DMS79 treated with DMSO at 0.1 percent for 48 hours (cell line): ENCODE data around the gene LHFPL3.
"Not testable (repeated sequence)": the region's sequence is repeated elsewhere in the genome, so short reads cannot be mapped to it uniquely, and the experiment has no call there.

ENCODE experiments used
- DNase-seq: peaks from one replicate; lab custom pipeline; 2025; lab: John Stamatoyannopoulos, UW

Gene LHFPL3

GRCh38 chr7:104328296-104328969, at the start of gene LHFPL3:
Gene LHFPL3 (plus strand): TSS chr7:104328603.
- peak; percentile 13 for DNase-seq

GRCh38 chr7:104281685-104282084, 46.7 kb upstream of the LHFPL3 start:
- not testable (repeated sequence) for DNase-seq

GRCh38 chr7:104286839-104287238, 41.6 kb upstream of the LHFPL3 start:
- no peak for DNase-seq

- DNase-seq, result no peak
These were observed 40.3 kb upstream of the LHFPL3 start for GRCh38 chr7:104288137-104288536.

GRCh38 chr7:104294291-104294690, 34.1 kb upstream of the LHFPL3 start:
- no peak for DNase-seq

GRCh38 chr7:104296266-104296665, 32.1 kb upstream of the LHFPL3 start:
- no peak for DNase-seq

GRCh38 chr7:104296900-104297299, 31.5 kb upstream of the LHFPL3 start:
- DNase-seq, result no peak

- DNase-seq, result no peak
These were observed 29.1 kb upstream of the LHFPL3 start for GRCh38 chr7:104299323-104299722.

GRCh38 chr7:104299777-104300176, 28.6 kb upstream of the LHFPL3 start:
- no peak for DNase-seq

GRCh38 chr7:104306793-104307192, 21.6 kb upstream of the LHFPL3 start:
- no peak for DNase-seq

- DNase-seq, result no peak
These were observed 10.3 kb upstream of the LHFPL3 start for GRCh38 chr7:104317948-104318629.

GRCh38 chr7:104327534-104327933, 869 bp upstream of the LHFPL3 start:
- DNase-seq, result no peak

GRCh38 chr7:104327938-104328295, 486 bp upstream of the LHFPL3 start:
- no peak for DNase-seq

- peak; percentile 9 for DNase-seq
These were observed 795 bp downstream of the LHFPL3 start for GRCh38 chr7:104328970-104329825.

- no peak for DNase-seq
These were observed 13.1 kb downstream of the LHFPL3 start for GRCh38 chr7:104341546-104341945.

GRCh38 chr7:104352736-104353135, 24.3 kb downstream of the LHFPL3 start:
- DNase-seq, result no peak

- no peak for DNase-seq
These were observed 28.8 kb downstream of the LHFPL3 start for GRCh38 chr7:104357166-104357565.

GRCh38 chr7:104358446-104359132, 30.2 kb downstream of the LHFPL3 start:
- DNase-seq, result peak; percentile 28

- DNase-seq, result no peak
These were observed 34.4 kb downstream of the LHFPL3 start for GRCh38 chr7:104362756-104363155.

GRCh38 chr7:104363355-104363754, 35.0 kb downstream of the LHFPL3 start:
- no peak for DNase-seq

GRCh38 chr7:104366390-104366789, 38.0 kb downstream of the LHFPL3 start:
- DNase-seq, result peak; percentile 17

GRCh38 chr7:104367926-104368325, 39.5 kb downstream of the LHFPL3 start:
- no peak for DNase-seq
